GM12892 (cell line): Measurements from ENCODE around the gene RANBP10.

Experiments used
- POLR2A ChIP-seq: IDR thresholded peaks from 2 replicates; pipeline ENCODE4 v1.6.1; 2011; ENCODE audit warnings: low read depth, low read length, control low read depth
- POLR2AphosphoS5 ChIP-seq: IDR thresholded peaks from 2 replicates; pipeline ENCODE4 v1.6.1; 2011; ENCODE audit warnings: low read depth, low read length, control low read depth
- TAF1 ChIP-seq: IDR thresholded peaks from 2 replicates; pipeline ENCODE4 v1.6.1; 2011; ENCODE audit warnings: low read depth, mild to moderate bottlenecking, control low read depth, low read length, borderline replicate concordance

DNA sequence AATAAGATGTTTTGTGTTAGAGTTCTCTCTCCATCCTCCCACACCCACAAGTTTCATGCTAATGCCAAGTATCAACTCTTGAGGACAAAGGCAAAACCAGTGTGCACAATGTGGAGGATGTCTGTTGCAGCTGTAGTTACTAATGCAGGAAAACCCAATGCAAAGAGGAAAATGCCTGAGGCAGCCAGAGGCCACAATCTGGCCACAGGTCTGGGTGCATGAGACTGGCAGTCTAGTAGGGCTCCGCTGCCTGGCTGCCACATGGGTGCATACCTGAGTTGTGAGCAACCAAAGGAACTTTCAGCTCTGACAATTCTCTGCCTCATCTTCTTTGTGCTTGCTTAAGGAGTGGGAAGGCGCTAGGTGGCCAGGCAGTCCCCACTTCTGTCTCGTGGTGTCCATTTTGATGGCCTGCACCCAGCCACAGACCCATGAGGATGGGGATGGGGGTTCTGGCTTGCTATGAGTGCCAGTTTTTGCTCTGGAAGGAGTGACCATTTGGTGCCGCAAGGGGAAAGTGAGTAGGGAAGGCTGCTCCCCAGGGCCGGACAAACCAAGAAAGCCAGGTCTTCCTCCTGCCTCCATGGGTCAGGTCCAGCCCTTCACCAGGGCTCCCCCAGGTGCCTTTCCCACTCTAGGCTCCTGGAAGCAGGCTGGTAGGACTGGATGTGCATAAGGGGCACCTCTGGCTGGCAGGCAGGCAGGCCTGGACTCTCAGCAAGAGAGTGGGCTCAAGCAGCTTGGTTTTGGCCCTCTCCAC is 83.0 kb downstream of the RANBP10 start:
- TF ChIP-seq POLR2AphosphoS5 (no peak), TAF1 (no peak), POLR2A (no peak)
